H9 (cell line): Measurements from ENCODE around the gene PUS7. TPM values are rescaled to one million over a fixed set of nuclear protein-coding genes. Genes with fewer than 3 reads are reported as not detected.

Experiments
- DNase-seq: peaks from one replicate; pipeline ENCODE4 v3.0.0-alpha.2; 2017
- H2AFZ ChIP-seq: one replicate; pipeline ENCODE4 v1.6.1; 2013; ENCODE audit warnings: mild to moderate bottlenecking, low read length, control low read depth, moderate library complexity
- H2AK5ac ChIP-seq: 2 replicates; pipeline ENCODE4 v1.6.1; 2013; ENCODE audit warnings: low read length, control low read depth, mixed read lengths; ENCODE audit not compliant: insufficient read length
- H2BK120ac ChIP-seq: one replicate; pipeline ENCODE4 v1.6.1; 2013; ENCODE audit warnings: low read depth, mild to moderate bottlenecking, low read length, control low read depth, inconsistent platforms; ENCODE audit not compliant: poor library complexity, severe bottlenecking
- H2BK12ac ChIP-seq: 2 replicates; pipeline ENCODE4 v1.6.1; 2013; ENCODE audit warnings: low read length, control low read depth, mixed read lengths, low read depth; ENCODE audit not compliant: insufficient read length
- H2BK15ac ChIP-seq: 2 replicates; pipeline ENCODE4 v1.6.1; 2013; ENCODE audit warnings: low read depth, low read length, control low read depth
- H2BK20ac ChIP-seq: one replicate; pipeline ENCODE4 v1.6.1; 2013; ENCODE audit warnings: low read depth, mild to moderate bottlenecking, low read length, control low read depth, inconsistent platforms; ENCODE audit not compliant: poor library complexity, severe bottlenecking
- H2BK5ac ChIP-seq: 2 replicates; pipeline ENCODE4 v1.6.1; 2013; ENCODE audit warnings: low read length, control low read depth, mixed read lengths; ENCODE audit not compliant: insufficient read length
- H3K14ac ChIP-seq: 2 replicates; pipeline ENCODE4 v1.6.1; 2013; ENCODE audit warnings: low read length, control low read depth; ENCODE audit not compliant: insufficient read depth
- H3K18ac ChIP-seq: 2 replicates; pipeline ENCODE4 v1.6.1; 2013; ENCODE audit warnings: low read depth, mild to moderate bottlenecking, mixed read lengths, low read length, control low read depth; ENCODE audit not compliant: insufficient read length
- H3K23ac ChIP-seq: 2 replicates; pipeline ENCODE4 v1.6.1; 2013; ENCODE audit warnings: low read length, control low read depth, mixed read lengths, low read depth; ENCODE audit not compliant: insufficient read length
- H3K23me2 ChIP-seq: 2 replicates; pipeline ENCODE4 v1.6.1; 2013; ENCODE audit warnings: low read depth, mild to moderate bottlenecking, mixed read lengths, low read length, control low read depth; ENCODE audit not compliant: insufficient read length, poor library complexity, severe bottlenecking
- H3K27ac ChIP-seq: 2 replicates; pipeline ENCODE4 v1.5.1; 2013; ENCODE audit warnings: low read length, control low read depth, mixed read lengths, low read depth; ENCODE audit not compliant: insufficient read length
- H3K27me3 ChIP-seq: 2 replicates; pipeline ENCODE4 v1.6.1; 2013; ENCODE audit warnings: low read length, control low read depth, inconsistent platforms; ENCODE audit not compliant: insufficient read depth
- H3K4ac ChIP-seq: 2 replicates; pipeline ENCODE4 v1.6.1; 2013; ENCODE audit warnings: low read depth, mild to moderate bottlenecking, control low read depth, inconsistent platforms, low read length, moderate library complexity
- H3K4me1 ChIP-seq: 2 replicates; pipeline ENCODE4 v1.6.1; 2013; ENCODE audit warnings: low read length, control low read depth, inconsistent platforms; ENCODE audit not compliant: insufficient read depth
- H3K4me2 ChIP-seq: 2 replicates; pipeline ENCODE4 v1.6.1; 2013; ENCODE audit warnings: low read length, control low read depth, mixed read lengths; ENCODE audit not compliant: insufficient read length, insufficient read depth
- H3K56ac ChIP-seq: 2 replicates; pipeline ENCODE4 v1.6.1; 2013; ENCODE audit warnings: low read depth, mild to moderate bottlenecking, mixed read lengths, low read length, control low read depth; ENCODE audit not compliant: insufficient read length
- H3K79me1 ChIP-seq: 2 replicates; pipeline ENCODE4 v1.6.1; 2013; ENCODE audit warnings: low read depth, mild to moderate bottlenecking, moderate library complexity, low read length, control low read depth, inconsistent platforms; ENCODE audit not compliant: insufficient read depth, poor library complexity, severe bottlenecking
- H3K79me2 ChIP-seq: 2 replicates; pipeline ENCODE4 v1.6.1; 2013; ENCODE audit warnings: low read length, control low read depth, inconsistent platforms; ENCODE audit not compliant: insufficient read depth
- H3K9ac ChIP-seq: 2 replicates; pipeline ENCODE4 v1.6.1; 2013; ENCODE audit warnings: low read length, control low read depth, mixed read lengths; ENCODE audit not compliant: insufficient read length; ENCODE audit errors: extremely low read depth
- H3K9me3 ChIP-seq: one replicate; pipeline ENCODE4 v1.6.1; 2013; ENCODE audit warnings: low read depth, low read length, inconsistent platforms; ENCODE audit not compliant: control insufficient read depth
- H3T11ph ChIP-seq: one replicate; pipeline ENCODE4 v1.6.1; 2013; ENCODE audit warnings: mild to moderate bottlenecking, low read length, control low read depth, inconsistent platforms
- H4K20me1 ChIP-seq: one replicate; pipeline ENCODE4 v1.6.1; 2013; ENCODE audit not compliant: control insufficient read depth, insufficient read length, insufficient read depth
- H4K5ac ChIP-seq: 2 replicates; pipeline ENCODE4 v1.6.1; 2013; ENCODE audit warnings: low read depth, mild to moderate bottlenecking, mixed read lengths, low read length, control low read depth; ENCODE audit not compliant: insufficient read length
- H4K8ac ChIP-seq: replicated peaks from 2 replicates; pipeline ENCODE4 v1.6.1; 2013; ENCODE audit warnings: low read length, control low read depth, mixed read lengths, low read depth; ENCODE audit not compliant: insufficient read length
- H4K91ac ChIP-seq: 2 replicates; pipeline ENCODE4 v1.6.1; 2013; ENCODE audit warnings: low read depth, mild to moderate bottlenecking, moderate library complexity, mixed read lengths, low read length, control low read depth; ENCODE audit not compliant: insufficient read length
- H3K27ac Mint-ChIP-seq, 3 experiments: 2 replicates in 2 of 3; 3 replicates in 1 of 3; pipeline ENCODE4 v1.8.0; 2020 to 2021; ENCODE audit warnings: mixed read lengths in 3 of 3, mild to moderate bottlenecking in 1 of 3, moderate library complexity in 1 of 3
- H3K27me3 Mint-ChIP-seq: 2 replicates; pipeline ENCODE4 v1.8.0; 2021; ENCODE audit warnings: low read depth, mild to moderate bottlenecking, moderate library complexity, mixed read lengths
- H3K36me3 Mint-ChIP-seq, 3 experiments: 2 replicates in 2 of 3; 3 replicates in 1 of 3; pipeline ENCODE4 v1.8.0; 2020 to 2021; ENCODE audit warnings: low read depth in 3 of 3, mixed read lengths in 3 of 3; ENCODE audit not compliant: insufficient read depth in 1 of 3
- H3K4me1 Mint-ChIP-seq, 2 experiments: 2 replicates each; pipeline ENCODE4 v1.8.0; 2020; ENCODE audit warnings: mixed read lengths in 2 of 2
- H3K4me3 Mint-ChIP-seq, 2 experiments: 2 replicates in 1 of 2; 3 replicates in 1 of 2; pipeline ENCODE4 v1.8.0; 2020 to 2021; ENCODE audit warnings: mild to moderate bottlenecking in 2 of 2, mixed read lengths in 2 of 2, moderate library complexity in 1 of 2
- H3K9me3 Mint-ChIP-seq, 2 experiments: 2 replicates in 1 of 2; 3 replicates in 1 of 2; pipeline ENCODE4 v1.8.0; 2020; ENCODE audit warnings: mild to moderate bottlenecking in 2 of 2, mixed read lengths in 2 of 2, moderate library complexity in 1 of 2
- WGBS: extraction: QIAGEN DNeasy Blood & Tissue Kit; methylation state at CpG from one replicate; pipeline ENCODE4 v1.1.7; 2013; ENCODE audit warnings: missing lambda C conversion rate, low lambda C conversion rate, mixed read lengths; ENCODE audit not compliant: insufficient read length; ENCODE audit errors: extremely low coverage; 5-methylcytosine and 5-hydroxymethylcytosine counted together
- total RNA-seq: library from RNA; stranded (reverse); gene quantifications from 2 replicates; pipeline ENCODE4 v1.2.1, GENCODE V29; 2021
- TF ChIP-seq, protein P1 (sequence below): fragments of 200-600 bp; sonication (generic); conservative IDR thresholded peaks from 3 replicates; pipeline ENCODE4 v1.8.0; 2021; ENCODE audit warnings: antibody characterized with exemption, mild to moderate bottlenecking

Gene PUS7
- total RNA-seq, 1 experiment from 2014 or later, result 54.3 TPM

GRCh38 chr7:105497016-105497415, 25.1 kb downstream of the PUS7 start:
- no peak overlapping the region for H3K4me2 ChIP-seq
- Mint-ChIP-seq H3K27ac (no peak overlapping the region), H3K9me3 (no peaks in the 10 kb centered on the region), H3K36me3 (peaks cover 23 to 60% (median 27%) of the 10 kb centered on the region in 3 experiments; a peak in 6 of 7 replicates), H3K4me3 (no peak overlapping the region), H3K27me3 (no peaks in the 10 kb centered on the region), H3K4me1 (peaks cover 0 to 4% of the 10 kb centered on the region in 2 experiments; a peak in 3 of 4 replicates)
- no peaks in the 10 kb centered on the region for H3K9me3 ChIP-seq
- H2AK5ac ChIP-seq, result no peak overlapping the region
- no peak overlapping the region for H4K91ac ChIP-seq
- no peak for DNase-seq
- no peaks in the 10 kb centered on the region for H3K23me2 ChIP-seq
- no peak overlapping the region for H4K8ac ChIP-seq
- H3K4ac ChIP-seq, result no peak overlapping the region
- no peak overlapping the region for H3K27ac ChIP-seq
- H2BK20ac ChIP-seq, result no peak overlapping the region
- no peaks in the 10 kb centered on the region for H3K79me2 ChIP-seq
- H2BK15ac ChIP-seq, result no peak overlapping the region
- no peak overlapping the region for H2BK12ac ChIP-seq
- no peak overlapping the region for H4K5ac ChIP-seq
- no peak overlapping the region for H3T11ph ChIP-seq
- H2AFZ ChIP-seq, result no peak overlapping the region
- no peak overlapping the region for H3K23ac ChIP-seq
- TF ChIP-seq, protein P1, sequence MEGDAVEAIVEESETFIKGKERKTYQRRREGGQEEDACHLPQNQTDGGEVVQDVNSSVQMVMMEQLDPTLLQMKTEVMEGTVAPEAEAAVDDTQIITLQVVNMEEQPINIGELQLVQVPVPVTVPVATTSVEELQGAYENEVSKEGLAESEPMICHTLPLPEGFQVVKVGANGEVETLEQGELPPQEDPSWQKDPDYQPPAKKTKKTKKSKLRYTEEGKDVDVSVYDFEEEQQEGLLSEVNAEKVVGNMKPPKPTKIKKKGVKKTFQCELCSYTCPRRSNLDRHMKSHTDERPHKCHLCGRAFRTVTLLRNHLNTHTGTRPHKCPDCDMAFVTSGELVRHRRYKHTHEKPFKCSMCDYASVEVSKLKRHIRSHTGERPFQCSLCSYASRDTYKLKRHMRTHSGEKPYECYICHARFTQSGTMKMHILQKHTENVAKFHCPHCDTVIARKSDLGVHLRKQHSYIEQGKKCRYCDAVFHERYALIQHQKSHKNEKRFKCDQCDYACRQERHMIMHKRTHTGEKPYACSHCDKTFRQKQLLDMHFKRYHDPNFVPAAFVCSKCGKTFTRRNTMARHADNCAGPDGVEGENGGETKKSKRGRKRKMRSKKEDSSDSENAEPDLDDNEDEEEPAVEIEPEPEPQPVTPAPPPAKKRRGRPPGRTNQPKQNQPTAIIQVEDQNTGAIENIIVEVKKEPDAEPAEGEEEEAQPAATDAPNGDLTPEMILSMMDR, result no peak
- H3K14ac ChIP-seq, result no peak overlapping the region
- no peak overlapping the region for H3K9ac ChIP-seq
- no peaks in the 10 kb centered on the region for H4K20me1 ChIP-seq
- no peaks in the 10 kb centered on the region for H3K4me1 ChIP-seq
- no peak overlapping the region for H2BK5ac ChIP-seq
- H3K56ac ChIP-seq, result no peak overlapping the region
- H3K18ac ChIP-seq, result no peak overlapping the region
- no CpG with 5 or more reads among the region's 5 CpGs for WGBS
- H3K27me3 ChIP-seq, result no peaks in the 10 kb centered on the region
- no peak overlapping the region for H2BK120ac ChIP-seq
- H3K79me1 ChIP-seq, result no peaks in the 10 kb centered on the region
